HEK293T (cell line): Measurements from ENCODE around the gene SLC35E2B.

Experiments used
- FOXK2 ChIP-seq: fragments of 450-650 bp; IDR thresholded peaks from 2 replicates; pipeline ENCODE4 v1.6.1; 2016; ENCODE audit warnings: mild to moderate bottlenecking
- HDGF ChIP-seq: fragments of 450-650 bp; IDR thresholded peaks from 2 replicates; pipeline ENCODE4 v1.6.1; 2017; ENCODE audit warnings: antibody characterized with exemption, borderline replicate concordance
- L3MBTL2 ChIP-seq: fragments of 450-650 bp; conservative IDR thresholded peaks from 2 replicates; pipeline ENCODE4 v1.6.1; 2016; ENCODE audit warnings: mild to moderate bottlenecking
- NFRKB ChIP-seq: fragments of 450-650 bp; IDR thresholded peaks from 2 replicates; pipeline ENCODE4 v1.6.1; 2016; ENCODE audit warnings: mild to moderate bottlenecking, moderate library complexity
- PKNOX1 ChIP-seq: fragments of 450-650 bp; IDR thresholded peaks from 2 replicates; pipeline ENCODE4 v1.6.1; 2016
- SUZ12 ChIP-seq: fragments of 450-650 bp; IDR thresholded peaks from 2 replicates; pipeline ENCODE4 v1.6.1; 2016; ENCODE audit warnings: mild to moderate bottlenecking
- ZNF384 ChIP-seq: fragments of 450-650 bp; IDR thresholded peaks from 2 replicates; pipeline ENCODE4 v1.6.1; 2016

GRCh38 chr1:1624443-1625403 is 67.9 kb downstream of the SLC35E2B start:
- TF ChIP-seq SUZ12 (no peak), ZNF384 (no peak), HDGF (no peak), FOXK2 (no peak), L3MBTL2 (no peak), PKNOX1 (no peak), NFRKB (no peak)
